GM18867 (cell line): ENCODE results near the gene KLHDC8B.

Experiments
- ATAC-seq: cut with Tn5 transposase; IDR thresholded peaks from one replicate; pipeline ENCODE4 v1.9.1; 2021; ENCODE audit warnings: mild to moderate bottlenecking, moderate library complexity; ENCODE audit not compliant: unreplicated experiment

KLHDC8B gene

GRCh38 chr3:49171119-49171774, at the start of gene KLHDC8B:
Gene KLHDC8B, plus strand, starts transcription at chr3:49171598. Its CDS starts 1,172 bp downstream, at chr3:49172770.
- ATAC-seq = no peak

- ATAC-seq = no peak
Observed at GRCh38 chr3:49122022-49122421, 49.4 kb upstream of the KLHDC8B start.

GRCh38 chr3:49122451-49122850, 48.9 kb upstream of the KLHDC8B start:
- ATAC-seq = no peak

GRCh38 chr3:49122886-49123545, 48.4 kb upstream of the KLHDC8B start:
- no peak for ATAC-seq

GRCh38 chr3:49123687-49124086, 47.7 kb upstream of the KLHDC8B start:
- no peak for ATAC-seq

GRCh38 chr3:49124203-49124602, 47.2 kb upstream of the KLHDC8B start:
- ATAC-seq = no peak

- ATAC-seq = no peak
Observed at GRCh38 chr3:49124991-49125670, 46.3 kb upstream of the KLHDC8B start.

- ATAC-seq = no peak
Observed at GRCh38 chr3:49131040-49131439, 40.4 kb upstream of the KLHDC8B start.

GRCh38 chr3:49131576-49131975, 39.8 kb upstream of the KLHDC8B start:
- ATAC-seq = no peak

- no peak for ATAC-seq
Observed at GRCh38 chr3:49132073-49132436, 39.3 kb upstream of the KLHDC8B start.

- no peak for ATAC-seq
Observed at GRCh38 chr3:49132437-49133225, 38.8 kb upstream of the KLHDC8B start, which contains the start of gene LAMB2. Gene LAMB2, minus strand, starts transcription at chr3:49133050. Its CDS starts 183 bp downstream, at chr3:49132867.

- no peak for ATAC-seq
Observed at GRCh38 chr3:49133226-49133951, 38.0 kb upstream of the KLHDC8B start.

- no peak for ATAC-seq
Observed at GRCh38 chr3:49134471-49135265, 36.7 kb upstream of the KLHDC8B start.

- no peak for ATAC-seq
Observed at GRCh38 chr3:49135499-49135898, 35.9 kb upstream of the KLHDC8B start.

- no peak for ATAC-seq
Observed at GRCh38 chr3:49140080-49140479, 31.3 kb upstream of the KLHDC8B start.

- no peak for ATAC-seq
Observed at GRCh38 chr3:49148159-49148558, 23.2 kb upstream of the KLHDC8B start.

GRCh38 chr3:49151610-49152009, 19.8 kb upstream of the KLHDC8B start:
- ATAC-seq = no peak

GRCh38 chr3:49153349-49153912, 18.0 kb upstream of the KLHDC8B start:
- ATAC-seq = no peak

GRCh38 chr3:49157289-49157688, 14.1 kb upstream of the KLHDC8B start:
- ATAC-seq = no peak
